ENCODE data around the gene MXI1. TPM values are rescaled to one million over a fixed set of nuclear protein-coding genes. Genes with fewer than 3 reads are reported as not detected.

MXI1 gene
- total and polyA plus RNA-seq, 12 donors, result 21.4 to 69.8 (median 38.6) TPM

DNA sequence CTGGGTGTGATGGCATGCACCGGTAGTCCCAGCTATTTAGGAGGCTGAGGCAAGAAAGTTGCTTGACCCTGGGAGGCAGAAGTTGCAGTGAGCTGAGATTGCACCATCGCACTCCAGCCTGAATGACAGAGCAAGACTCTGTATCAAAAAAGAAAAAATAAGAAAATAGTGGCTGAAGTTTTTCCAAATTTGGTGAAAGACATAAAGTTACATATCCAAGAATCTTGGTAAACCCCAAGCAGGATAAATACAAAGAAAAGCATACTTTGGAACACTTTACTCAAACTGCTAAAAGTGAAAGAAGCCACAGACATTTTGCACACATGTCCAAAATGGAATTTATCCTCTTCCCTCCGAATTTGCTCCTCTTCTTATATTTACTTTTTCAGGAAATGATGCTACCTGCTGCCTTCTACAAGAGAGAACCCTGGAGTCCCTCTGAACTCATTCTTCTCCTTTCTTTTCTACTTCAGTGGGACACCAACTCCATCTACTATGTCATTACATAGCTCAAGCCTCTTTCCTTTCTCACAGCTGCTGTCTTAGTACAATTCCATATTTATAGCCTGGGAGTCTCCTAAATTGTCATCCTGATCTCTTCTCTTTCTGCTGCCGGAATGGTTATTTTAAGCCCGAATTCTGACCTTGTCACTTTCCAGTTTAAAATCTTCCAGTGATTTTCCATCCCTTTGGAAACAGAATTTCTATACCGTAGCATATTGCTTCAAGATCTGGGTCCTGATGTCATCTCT, 114.6 kb downstream of the MXI1 start:
- no peak overlapping the region for H3K27ac ChIP-seq
- WGBS, 4 donors, result 70 to 74% (median 72%) methylated on average over 6 of the region's 6 CpGs
- peaks cover 0 to 7% (median 0%) of the 10 kb centered on the region in 3 donors for H3K9me3 ChIP-seq (replicated peaks in 1 of 3)
- H3K36me3 ChIP-seq (replicated peaks in 1 of 2), result no peaks in the 10 kb centered on the region
- DNase-seq, result no peak
- H3K4me1 ChIP-seq (replicated peaks in 1 of 2), result no peaks in the 10 kb centered on the region
- H3K27me3 ChIP-seq, result no peaks in the 10 kb centered on the region
- no peak for TF ChIP-seq POLR2A (IDR thresholded peaks at IDR 0.05)
- TF ChIP-seq CTCF (IDR thresholded peaks at IDR 0.05), result no peak
- intact Hi-C loops (cut with DNase I), result no loop called here
- H3K4me3 ChIP-seq, result no peak overlapping the region

- Histone ChIP-seq H3K4me3 (no peak overlapping the region), H3K4me1 (replicated peaks in 1 of 2) (no peaks in the 10 kb centered on the region), H3K9me3 (replicated peaks in 1 of 3) (peaks cover 0 to 7% (median 0%) of the 10 kb centered on the region in 3 donors), H3K27me3 (no peaks in the 10 kb centered on the region), H3K27ac (no peak overlapping the region), H3K36me3 (replicated peaks in 1 of 2) (no peaks in the 10 kb centered on the region)
- no peak for DNase-seq
- TF ChIP-seq CTCF (IDR thresholded peaks at IDR 0.05) (no peak), POLR2A (IDR thresholded peaks at IDR 0.05) (no peak)
- intact Hi-C loops (cut with DNase I), result no loop called here
- WGBS, 4 donors, result 61 to 82% (median 76%) methylated on average over 2 of the region's 2 CpGs
Measured at GRCh38 chr10:110323503-110323902, 116.1 kb downstream of the MXI1 start.

DNA sequence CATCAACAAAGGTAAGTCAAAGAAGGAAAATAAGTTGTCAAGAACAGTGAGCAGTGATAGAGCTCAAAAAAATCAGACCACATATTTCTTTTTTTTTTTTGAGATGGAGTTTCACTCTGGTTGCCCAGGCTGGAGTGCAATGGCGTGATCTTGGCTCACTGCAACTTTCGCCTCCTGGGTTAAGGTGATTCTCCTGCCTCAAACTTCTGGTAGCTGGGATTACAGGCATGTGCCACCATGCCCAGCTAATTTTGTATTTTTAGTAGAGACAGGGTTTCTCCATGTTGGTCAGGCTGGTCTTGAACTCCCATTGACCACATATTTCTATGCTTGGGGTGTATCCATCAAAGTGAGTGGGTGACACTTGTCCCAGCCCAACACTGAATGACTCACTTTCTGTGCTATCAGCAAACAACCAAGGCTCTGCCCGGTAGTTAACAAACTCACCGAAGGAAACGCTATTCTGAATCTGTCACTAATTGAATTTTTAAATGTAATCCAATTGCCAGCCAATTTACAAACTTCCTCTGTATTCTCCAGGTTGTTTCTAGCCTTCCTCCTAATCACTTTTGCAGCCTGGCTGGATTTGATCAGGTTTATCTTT, 116.9 kb downstream of the MXI1 start:
- peak in 1 of 7 donors; percentile 9 for DNase-seq
- no peaks in the 10 kb centered on the region for H3K4me1 ChIP-seq (replicated peaks in 1 of 2)
- no peak overlapping the region for H3K4me3 ChIP-seq
- peaks cover 0 to 7% (median 0%) of the 10 kb centered on the region in 3 donors for H3K9me3 ChIP-seq (replicated peaks in 1 of 3)
- intact Hi-C loops (cut with DNase I), result no loop called here
- no peaks in the 10 kb centered on the region for H3K36me3 ChIP-seq (replicated peaks in 1 of 2)
- 67 to 80% (median 75%) methylated on average over 5 of the region's 5 CpGs for WGBS, 4 donors
- H3K27ac ChIP-seq, result no peak overlapping the region
- no peaks in the 10 kb centered on the region for H3K27me3 ChIP-seq
- TF ChIP-seq POLR2A (IDR thresholded peaks at IDR 0.05) (no peak), CTCF (IDR thresholded peaks at IDR 0.05) (no peak)

DNA sequence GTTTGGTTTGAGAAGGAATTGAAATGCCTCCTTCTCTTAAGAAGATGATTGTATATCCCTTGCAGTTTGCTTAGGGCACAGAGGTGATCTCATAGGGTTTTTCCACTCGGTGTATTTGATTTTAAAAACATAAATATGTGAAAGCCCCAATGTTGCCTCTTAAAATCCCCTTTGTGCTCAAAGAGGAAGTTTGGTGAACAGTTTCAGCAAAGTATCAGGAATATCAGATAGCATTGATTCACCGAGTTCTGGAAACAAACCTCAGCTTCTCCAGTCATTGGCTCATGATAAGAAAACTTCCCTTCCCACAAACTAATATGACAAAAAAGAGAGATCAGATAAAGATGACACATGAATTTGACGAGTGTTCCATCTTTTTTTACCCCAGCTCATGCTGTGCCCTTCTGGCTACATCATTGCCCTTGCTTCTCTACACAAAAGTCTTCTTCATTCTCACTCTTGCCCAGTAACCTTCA, 117.4 kb downstream of the MXI1 start:
- 48 to 60% (median 57%) methylated on average over 3 of the region's 3 CpGs for WGBS, 4 donors
- H3K4me3 ChIP-seq, result no peak overlapping the region
- intact Hi-C loops (cut with DNase I), result no loop called here
- H3K9me3 ChIP-seq (replicated peaks in 1 of 3), result peaks cover 0 to 7% (median 0%) of the 10 kb centered on the region in 3 donors
- no peak for DNase-seq
- no peak for TF ChIP-seq CTCF (IDR thresholded peaks at IDR 0.05)
- TF ChIP-seq POLR2A (IDR thresholded peaks at IDR 0.05), result no peak
- H3K4me1 ChIP-seq (replicated peaks in 1 of 2), result no peaks in the 10 kb centered on the region
- no peaks in the 10 kb centered on the region for H3K36me3 ChIP-seq (replicated peaks in 1 of 2)
- no peaks in the 10 kb centered on the region for H3K27me3 ChIP-seq
- no peak overlapping the region for H3K27ac ChIP-seq
